Psoas muscle (tissue), 8 donors: Measurements from ENCODE around the gene EBF3. TPM values are rescaled to one million over a fixed set of nuclear protein-coding genes. Genes with fewer than 3 reads are reported as not detected.

Experiments
- ATAC-seq, 4 donors: fragments of 200-7000 bp; cut with Tn5 transposase; one replicate each; pipeline ENCODE4 v1.9.1; 2020; ENCODE audit warnings: moderate library complexity in 3 of 4, mild to moderate bottlenecking in 2 of 4
- DNase-seq, 2 donors: peaks; one replicate each; pipeline ENCODE4 v3.0.0-alpha.2; 2020
- H3K27ac ChIP-seq: fragments of 200-600 bp; one replicate; pipeline ENCODE4 v1.8.0; 2022
- H3K27me3 ChIP-seq, 3 donors: fragments of 200-600 bp in 1 of 3; one replicate each; pipeline versions ENCODE4 v1.6.1 to v1.8.0; 2013 to 2022; ENCODE audit warnings: low read length in 2 of 3, mild to moderate bottlenecking in 2 of 3, moderate library complexity in 1 of 3; ENCODE audit not compliant: insufficient read depth in 3 of 3
- H3K36me3 ChIP-seq, 2 donors: fragments of 200-600 bp in 1 of 2; one replicate each; pipeline versions ENCODE4 v1.6.1 to v1.8.0; 2013 to 2022; ENCODE audit warnings: low read depth in 1 of 2, mild to moderate bottlenecking in 1 of 2, moderate library complexity in 1 of 2; ENCODE audit not compliant: insufficient read depth in 1 of 2
- H3K4me1 ChIP-seq: fragments of 200-600 bp; one replicate; pipeline ENCODE4 v1.8.0; 2022
- H3K4me3 ChIP-seq: fragments of 200-600 bp; one replicate; pipeline ENCODE4 v1.8.0; 2022; ENCODE audit warnings: mild to moderate bottlenecking
- H3K9me3 ChIP-seq: fragments of 200-600 bp; one replicate; pipeline ENCODE4 v1.8.0; 2022
- CTCF ChIP-seq: fragments of 200-600 bp; IDR thresholded peaks from one replicate; pipeline ENCODE4 v1.8.0; 2022; ENCODE audit warnings: antibody characterized with exemption
- WGBS, 3 donors: extraction: QIAGEN DNeasy Blood & Tissue Kit; methylation state at CpG; one replicate each; pipeline versions ENCODE4 v1.1.6 to v1.1.7; 2013; 5-methylcytosine and 5-hydroxymethylcytosine counted together
- intact Hi-C, 2 donors: fragments of 100-400 bp; cut with DNase I; formaldehyde crosslinking; loops; one replicate each; pipeline versions ENCODE4 v1.11.0 to v1.14.2; 2022
- polyA plus RNA-seq, 3 donors: library from polyadenylated mRNA; stranded (reverse); fragments of 200-250 nt; gene quantifications; one replicate each; pipeline ENCODE4 v1.2.3, GENCODE V29; 2013
- total RNA-seq, 4 donors: library from RNA; stranded (reverse); fragmentation: NEBNext Ultra II Directional in 2 of 4; extraction: Animal tissue kit (Norgen Biotek cat#: 25700) in 2 of 4; gene quantifications; one replicate each; pipeline versions ENCODE4 v1.2.1 to v1.2.4, GENCODE V29; 2021 to 2023
- donor health status: healthy with polysubstance abuse.
- donor health status: DM: no; HTN: no; CAD: no; lungs with moderate emphysema.
- donor health status: Bipolar disorder and iron deficiency.
- donor health status: healthy.
- donor health status: DM: yes; HTN: yes; CAD: no.
- donor health status: DM: no; HTN: no; CAD: no.
- donor health status: DM: no; HTN: no; CAD: no.
- donor health status: DM: yes; HTN: yes; CAD: no.

The EBF3 gene
- total and polyA plus RNA-seq, 7 donors = 3.2 to 10.1 (median 5.2) TPM

- no peak overlapping the region for H3K27ac ChIP-seq
- 88 to 90% (median 89%) methylated on average over 13 of the region's 13 CpGs for WGBS, 3 donors
- peaks cover 0 to 5% (median 2%) of the 10 kb centered on the region in 3 donors for H3K27me3 ChIP-seq
- ATAC-seq = no peak
- H3K9me3 ChIP-seq = peaks cover 5% of the 10 kb centered on the region
- H3K4me1 ChIP-seq = no peaks in the 10 kb centered on the region
- intact Hi-C loops = no loop called here
- H3K36me3 ChIP-seq = no peaks in the 10 kb centered on the region
- no peak for DNase-seq
- TF ChIP-seq CTCF = no peak
- no peak overlapping the region for H3K4me3 ChIP-seq
These were observed 154.2 kb downstream of the EBF3 start for GRCh38 chr10:129809841-129810240.

GRCh38 chr10:129809431-129809830 is 154.6 kb downstream of the EBF3 start:
- no peak for DNase-seq
- intact Hi-C loops = no loop called here
- Histone ChIP-seq H3K27ac (no peak overlapping the region), H3K36me3 (no peaks in the 10 kb centered on the region), H3K4me1 (no peaks in the 10 kb centered on the region), H3K9me3 (peaks cover 5% of the 10 kb centered on the region), H3K4me3 (no peak overlapping the region), H3K27me3 (peaks cover 0 to 4% (median 2%) of the 10 kb centered on the region in 3 donors)
- TF ChIP-seq CTCF = no peak
- ATAC-seq = no peak
- WGBS, 3 donors = 81 to 89% (median 86%) methylated on average over 9 of the region's 9 CpGs

- peaks cover 5% of the 10 kb centered on the region for H3K9me3 ChIP-seq
- H3K27ac ChIP-seq = no peak overlapping the region
- ATAC-seq = no peak
- H3K4me1 ChIP-seq = no peaks in the 10 kb centered on the region
- WGBS, 3 donors = 83 to 86% (median 84%) methylated on average over 26 of the region's 26 CpGs
- intact Hi-C loops = no loop called here
- DNase-seq = no peak
- no peak for TF ChIP-seq CTCF
- H3K36me3 ChIP-seq = no peaks in the 10 kb centered on the region
- H3K4me3 ChIP-seq = no peak overlapping the region
- peaks cover 0 to 4% (median 2%) of the 10 kb centered on the region in 3 donors for H3K27me3 ChIP-seq
These were observed 155.7 kb downstream of the EBF3 start for GRCh38 chr10:129808092-129808983.

GRCh38 chr10:129807211-129807610 is 156.9 kb downstream of the EBF3 start:
- no peak for TF ChIP-seq CTCF
- intact Hi-C loops = no loop called here
- Histone ChIP-seq H3K4me3 (no peak overlapping the region), H3K9me3 (peaks cover 5% of the 10 kb centered on the region), H3K27ac (no peak overlapping the region), H3K27me3 (peaks cover 0 to 5% (median 2%) of the 10 kb centered on the region in 3 donors), H3K4me1 (no peaks in the 10 kb centered on the region), H3K36me3 (no peaks in the 10 kb centered on the region)
- 88 to 90% (median 88%) methylated on average over 7 of the region's 7 CpGs for WGBS, 3 donors
- ATAC-seq = no peak
- no peak for DNase-seq
